GM21515 (cell line): ENCODE data around the gene GRPR.
A peak's percentile ranks its signal among the peaks of the same experiment; 100 is the strongest.
"Not testable (repeated sequence)": the region's sequence is repeated elsewhere in the genome, so short reads cannot be mapped to it uniquely, and the experiment has no call there.

ENCODE experiments used
- ATAC-seq: cut with Tn5 transposase; IDR thresholded peaks from one replicate; pipeline ENCODE4 v1.9.1; 2021; ENCODE audit not compliant: unreplicated experiment

Gene GRPR

GRCh38 chrX:16136080-16136479 lies 12.7 kb downstream of the GRPR start:
- no peak for ATAC-seq

GRCh38 chrX:16137416-16138107 lies 14.2 kb downstream of the GRPR start:
- ATAC-seq = peak; percentile 89

GRCh38 chrX:16138108-16138427 lies 14.7 kb downstream of the GRPR start:
- ATAC-seq = peak; percentile 44

- ATAC-seq = no peak
Measured at GRCh38 chrX:16140448-16140847, 17.1 kb downstream of the GRPR start.

GRCh38 chrX:16140983-16141382 lies 17.6 kb downstream of the GRPR start:
- no peak for ATAC-seq

- no peak for ATAC-seq
Measured at GRCh38 chrX:16141422-16142245, 18.3 kb downstream of the GRPR start.

- no peak for ATAC-seq
Measured at GRCh38 chrX:16142246-16142558, 18.8 kb downstream of the GRPR start.

GRCh38 chrX:16143968-16144367 lies 20.6 kb downstream of the GRPR start:
- ATAC-seq = no peak

GRCh38 chrX:16144420-16144819 lies 21.1 kb downstream of the GRPR start:
- ATAC-seq = no peak

GRCh38 chrX:16145093-16145492 lies 21.7 kb downstream of the GRPR start:
- ATAC-seq = not testable (repeated sequence)

- no peak for ATAC-seq
Measured at GRCh38 chrX:16145656-16146055, 22.3 kb downstream of the GRPR start.

GRCh38 chrX:16148896-16149295 lies 25.5 kb downstream of the GRPR start:
- no peak for ATAC-seq

- ATAC-seq = no peak
Measured at GRCh38 chrX:16155581-16156096, 32.3 kb downstream of the GRPR start.

GRCh38 chrX:16156692-16157331 lies 33.4 kb downstream of the GRPR start:
- ATAC-seq = no peak

GRCh38 chrX:16160729-16161128 lies 37.4 kb downstream of the GRPR start:
- ATAC-seq = no peak

- not testable (repeated sequence) for ATAC-seq
Measured at GRCh38 chrX:16161173-16161572, 37.8 kb downstream of the GRPR start.

GRCh38 chrX:16162391-16162790 lies 39.0 kb downstream of the GRPR start:
- ATAC-seq = no peak

- no peak for ATAC-seq
Measured at GRCh38 chrX:16164748-16165147, 41.4 kb downstream of the GRPR start.

GRCh38 chrX:16167181-16167580 lies 43.8 kb downstream of the GRPR start, which contains the start of gene MAGEB17:
Gene MAGEB17 (plus strand): TSS chrX:16167481. CDS start chrX:16170383, 2,902 bp downstream.
- no peak for ATAC-seq

GRCh38 chrX:16171039-16171438 lies 47.7 kb downstream of the GRPR start:
- ATAC-seq = no peak

- ATAC-seq = no peak
Measured at GRCh38 chrX:16171944-16172343, 48.6 kb downstream of the GRPR start.

GRCh38 chrX:16172391-16172790 lies 49.0 kb downstream of the GRPR start:
- no peak for ATAC-seq
